A172 (cell line): ENCODE data around the gene DENND6A. TPM values are rescaled to one million over a fixed set of nuclear protein-coding genes. Genes with fewer than 3 reads are reported as not detected.

Source experiments
- DNase-seq: peaks from one replicate; pipeline ENCODE4 v3.0.0-alpha.2; 2015; ENCODE audit warnings: low spot score
- total RNA-seq: library from RNA; depleted of rRNA; stranded (reverse); fragments of >200 nt; shearing (Covaris generic); gene quantifications from 2 replicates; pipeline ENCODE4 v1.2.3, GENCODE V29; 2014; rRNA removed

DENND6A gene
- total RNA-seq, 1 experiment from 2014 or later, result 41.0 TPM

- DNase-seq, result no peak
Observed at GRCh38 chr3:57577801-57578200, 115.1 kb downstream of the DENND6A start.

GRCh38 chr3:57575966-57576626 is 116.8 kb downstream of the DENND6A start:
- DNase-seq, result no peak

Other genes starting within 250 kb of the DENND6A start
- gene DNAH12, start 148.7 kb downstream of the DENND6A start, total RNA-seq, result 0.12 TPM in 1 of 2 replicates, not detected in the other
- gene PDE12, start 136.8 kb downstream of the DENND6A start, total RNA-seq, result 12.2 and 14.0 TPM in 2 replicates
- gene ARF4, start 95.7 kb downstream of the DENND6A start, total RNA-seq, result 197 and 254 TPM in 2 replicates
- 44.6 and 61.8 TPM in 2 replicates for gene SLMAP, start 63.2 kb upstream of the DENND6A start, total RNA-seq